Stimulated activated CD4-positive, alpha-beta T cell treated with anti-CD3 and anti-CD28 coated beads, TNF-alpha, amount 100 ng/mL, for 4 hours (primary cell): ENCODE data around the gene MCC.

Experiments
- DNase-seq, 3 experiments: peaks; one replicate each; pipeline ENCODE4 v3.0.0-alpha.2; 2020; ENCODE audit warnings: low read depth in 3 of 3

MCC gene

DNA sequence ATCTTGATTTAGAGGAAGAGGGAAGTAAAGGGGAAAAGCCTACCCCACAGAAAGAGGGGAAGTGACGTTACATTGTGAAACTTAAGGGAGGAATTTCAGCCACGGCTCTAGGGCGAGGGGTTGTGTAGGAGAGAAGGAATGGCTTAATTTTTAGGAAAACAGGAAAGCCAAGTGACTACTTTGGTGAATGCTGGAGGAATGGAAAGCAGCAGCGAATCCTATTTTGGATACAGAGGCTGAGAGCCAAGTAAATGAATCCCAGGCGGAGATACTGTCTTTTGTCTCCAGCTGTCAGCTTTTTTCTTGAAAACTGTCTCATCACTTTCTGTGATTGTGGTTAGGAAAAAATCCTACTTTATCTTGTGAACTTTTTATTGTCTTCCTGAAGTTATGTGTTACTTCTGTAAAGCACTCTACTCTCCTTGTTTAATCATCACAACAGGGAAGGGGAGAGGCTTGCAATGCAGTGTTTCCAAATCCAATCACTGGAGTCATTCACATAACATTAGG is 241.8 kb downstream of the MCC start:
- no peak for DNase-seq

DNA sequence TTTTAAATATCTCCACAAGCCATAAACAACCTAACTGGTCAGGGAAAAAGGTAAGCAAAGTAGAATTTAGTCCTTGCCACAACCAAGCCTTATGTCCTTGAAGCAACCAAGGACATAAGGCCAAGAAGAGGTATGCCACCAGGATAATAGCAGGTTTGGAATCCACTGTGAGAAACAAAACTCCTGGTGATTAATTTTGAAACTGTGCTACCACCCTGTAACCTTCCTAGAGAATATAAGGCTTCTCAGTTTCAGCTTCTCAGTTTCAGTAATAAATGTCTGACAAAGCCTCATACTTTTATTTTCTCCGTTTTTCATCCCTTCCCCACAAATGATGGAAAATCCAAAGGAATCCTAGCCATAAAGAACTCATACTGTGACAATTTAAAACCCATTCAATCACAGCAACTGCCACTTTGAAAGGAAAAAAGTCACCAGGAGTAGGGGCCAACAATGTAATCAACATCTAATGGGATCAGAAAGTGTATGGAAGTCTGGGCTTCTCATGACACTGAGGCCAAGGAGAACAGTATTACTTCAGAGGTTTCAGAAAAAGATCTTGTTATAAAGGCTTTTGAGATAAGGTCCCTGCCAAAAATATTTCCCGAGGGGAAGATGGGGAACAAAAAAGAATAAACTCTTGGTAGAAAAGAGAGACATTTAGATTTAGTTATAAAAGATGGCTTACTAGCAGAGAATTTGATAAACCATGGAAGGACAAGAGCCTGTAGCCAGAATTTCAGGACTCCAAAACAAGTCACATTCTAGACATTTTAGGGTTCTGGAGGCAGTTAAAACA is 242.6 kb downstream of the MCC start:
- DNase-seq = no peak

DNA sequence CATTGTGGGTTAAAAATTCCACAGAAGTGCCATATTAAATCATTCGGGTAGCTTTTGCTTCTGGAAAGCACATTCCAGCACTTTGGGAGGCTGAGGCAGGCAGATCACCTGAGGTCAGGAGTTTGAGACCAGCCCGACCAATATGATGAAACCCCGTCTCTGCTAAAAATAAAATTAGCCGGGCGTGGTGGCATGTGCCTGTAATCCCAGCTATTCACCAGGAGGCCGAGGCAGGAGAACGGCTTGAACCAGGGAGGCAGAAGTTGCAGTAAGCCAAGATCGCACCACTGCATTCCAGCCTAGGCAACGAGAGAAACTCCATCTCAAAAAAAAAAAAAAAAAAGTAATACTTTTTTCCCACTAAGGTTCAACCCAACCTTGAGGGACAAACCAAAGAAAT is 243.3 kb downstream of the MCC start:
- no peak for DNase-seq

DNA sequence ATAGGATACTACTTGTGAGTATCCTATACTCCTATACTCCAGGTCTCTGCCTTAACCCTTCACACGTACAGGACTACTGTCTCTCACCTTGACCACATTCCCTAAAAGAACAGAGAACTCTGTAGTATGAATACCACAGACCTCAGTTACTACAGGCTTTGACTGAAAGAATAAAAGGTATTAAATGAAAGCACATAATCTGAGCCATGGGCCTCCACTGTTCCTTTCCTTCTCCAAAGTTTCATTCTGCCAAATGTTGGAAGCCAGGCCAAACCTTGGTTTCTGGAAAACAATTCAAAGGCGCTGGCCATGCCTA is 244.9 kb downstream of the MCC start:
- DNase-seq = no peak

DNA sequence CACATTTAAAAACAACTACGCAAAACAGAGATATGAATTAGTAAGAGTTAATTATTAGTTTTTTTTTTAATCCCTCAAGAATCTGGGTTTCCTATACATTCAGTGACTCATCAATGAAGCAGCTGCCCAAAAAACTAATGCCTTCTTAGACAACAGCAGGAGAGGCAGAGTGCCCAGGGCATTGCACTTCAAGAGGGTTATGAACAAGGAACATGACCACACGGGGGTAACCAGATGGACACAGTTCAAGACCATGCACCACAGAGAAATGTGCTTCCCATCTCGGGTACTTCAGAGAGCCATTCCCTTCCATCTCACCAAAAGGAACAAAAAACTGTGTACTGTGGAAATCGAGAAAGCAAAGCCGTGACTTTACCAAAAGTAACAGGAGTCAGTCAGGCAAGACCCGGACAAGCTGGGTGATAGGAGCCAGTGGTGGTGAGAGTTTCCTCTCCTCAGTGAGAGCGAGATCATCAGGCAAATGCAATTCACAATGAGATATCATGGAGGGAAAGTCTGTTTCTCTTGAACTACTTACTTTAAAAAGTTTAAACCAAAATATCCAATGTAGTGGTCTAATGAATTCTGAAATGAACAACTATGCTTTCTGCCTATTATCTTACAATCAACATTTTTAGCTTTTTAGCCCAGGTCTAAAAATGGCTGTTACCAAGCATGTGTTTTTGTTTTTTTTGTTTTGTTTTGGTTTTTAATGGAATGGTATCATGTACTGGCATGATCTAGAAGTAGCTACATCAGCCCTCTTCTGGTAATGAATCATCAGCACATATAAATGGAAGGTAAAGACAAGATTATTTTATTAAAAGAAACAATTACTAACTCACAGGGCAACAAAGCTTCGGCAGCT is 245.5 kb downstream of the MCC start:
- no peak for DNase-seq

DNA sequence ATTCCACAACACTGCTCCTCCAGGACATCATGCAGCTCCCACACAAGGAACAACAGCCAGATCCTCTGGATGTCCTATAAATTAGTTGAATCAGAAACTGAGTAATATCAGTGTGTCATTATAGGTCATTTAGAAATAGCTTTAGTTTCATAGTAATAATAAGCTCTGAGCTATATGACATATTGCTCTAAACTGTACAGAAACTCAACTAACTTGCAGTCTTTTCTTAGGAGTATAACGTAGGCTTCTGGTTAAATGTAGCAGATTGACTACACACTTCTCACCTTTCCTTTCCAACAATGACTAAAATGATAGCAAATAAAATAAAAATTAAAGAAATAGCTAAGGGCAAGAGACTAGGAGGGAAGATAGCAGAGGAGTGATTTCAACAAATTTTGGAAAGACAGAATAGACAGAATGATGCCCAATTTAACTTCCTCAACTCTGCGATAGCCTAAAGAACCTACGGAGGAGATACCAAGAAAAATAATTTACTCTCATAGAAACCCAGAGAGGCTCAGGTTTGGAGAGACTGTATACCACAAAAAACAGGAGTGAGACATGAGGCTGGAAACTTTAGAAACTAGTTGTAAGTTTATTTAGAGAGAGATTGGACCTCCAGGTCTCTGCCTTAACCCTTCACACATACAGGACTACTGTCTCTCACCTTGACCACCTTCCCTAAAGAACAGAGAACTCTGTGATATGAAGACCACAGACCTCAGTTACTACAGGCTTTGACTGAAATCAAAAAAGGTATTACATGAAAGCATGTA is 247.1 kb downstream of the MCC start:
- DNase-seq = no peak

DNA sequence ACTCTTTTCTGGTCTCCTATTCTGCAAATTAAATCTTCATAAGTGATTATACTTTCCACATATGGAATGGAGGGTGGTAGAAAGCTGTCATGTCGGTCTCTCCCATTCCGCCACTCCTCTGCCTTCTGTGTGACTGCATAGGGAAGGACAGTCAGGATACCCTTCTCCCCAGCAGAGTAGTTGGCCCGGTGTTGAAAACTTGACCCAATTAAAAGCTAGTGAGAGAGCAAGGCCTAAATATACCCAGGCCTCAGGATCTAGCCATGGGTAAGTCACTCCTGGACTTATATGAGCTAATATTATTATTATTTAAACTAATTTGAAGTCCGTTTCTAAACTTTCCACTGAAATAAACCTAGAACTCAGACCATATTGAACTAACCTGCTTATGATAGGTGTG is 248.2 kb downstream of the MCC start:
- DNase-seq = no peak

DNA sequence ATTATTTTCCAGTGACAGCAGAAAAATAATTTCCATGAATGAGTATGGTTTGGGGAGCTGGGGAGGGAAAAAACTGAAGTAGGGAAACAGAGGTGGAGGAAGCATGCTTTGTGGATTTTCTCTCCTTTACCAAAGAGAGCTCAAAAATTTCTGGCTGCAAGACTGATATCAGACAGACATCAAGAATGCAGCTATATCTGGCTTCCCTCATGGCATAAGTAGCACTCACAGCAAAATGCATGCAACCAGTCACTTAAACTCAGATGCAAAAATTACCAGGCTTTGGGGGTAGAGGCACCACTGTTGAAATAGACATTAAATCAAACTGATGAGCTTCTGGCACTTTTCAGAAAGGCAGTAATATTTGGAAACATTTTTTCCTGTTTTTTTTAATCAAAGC is 250.4 kb downstream of the MCC start:
- DNase-seq = no peak

DNA sequence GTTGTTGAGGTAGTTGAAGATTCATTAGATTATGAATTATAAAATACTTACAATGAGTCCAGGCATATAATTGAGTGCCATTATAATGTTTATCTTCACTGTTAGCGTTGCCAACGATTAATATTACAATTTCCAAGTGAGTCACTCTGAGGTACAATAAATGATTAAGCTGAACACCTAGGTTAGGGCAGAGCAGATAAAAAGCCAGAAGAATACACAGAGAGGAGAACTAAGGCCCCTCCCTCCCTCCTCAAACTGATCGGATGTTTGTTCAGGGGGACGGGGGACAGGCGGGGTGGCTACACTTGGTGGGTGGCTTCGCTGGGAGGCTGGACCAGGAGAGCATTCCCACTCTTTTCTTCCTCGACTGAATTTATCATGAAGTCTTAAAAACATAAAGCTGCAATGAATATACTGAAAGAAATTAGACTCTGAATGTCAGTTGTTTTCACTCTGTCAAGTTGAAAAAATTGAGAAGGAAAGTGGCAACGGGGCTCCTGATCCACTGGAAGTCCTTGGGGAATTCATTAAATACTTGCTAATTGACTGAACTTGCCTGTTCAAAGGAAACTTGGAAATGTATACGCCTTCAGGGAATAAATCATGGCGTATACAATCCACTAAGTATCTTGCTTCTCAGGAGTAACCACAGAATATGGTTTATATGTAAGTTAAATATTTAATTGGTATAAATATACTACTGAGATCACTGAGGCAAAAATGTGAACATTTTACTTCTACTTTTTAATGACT is 251.5 kb downstream of the MCC start:
- DNase-seq = no peak

DNA sequence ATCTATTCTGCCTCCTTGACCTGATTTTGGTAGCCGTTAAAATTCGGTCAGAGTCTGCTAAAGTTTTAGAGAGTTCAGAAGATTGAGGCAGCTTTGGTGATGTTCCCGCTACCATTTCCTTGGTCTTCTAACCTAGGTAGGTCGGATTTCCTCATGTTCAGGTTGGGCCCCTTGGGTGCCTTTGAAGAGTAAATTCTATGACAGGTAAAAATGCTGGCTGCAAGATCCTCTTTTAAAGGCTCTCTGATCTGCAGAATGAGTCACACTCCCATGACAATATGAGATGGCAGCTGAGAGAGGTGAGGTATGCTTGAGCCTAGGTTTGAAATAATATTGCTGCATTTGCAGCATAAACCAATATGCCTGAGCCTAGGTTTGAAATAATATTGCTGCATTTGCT is 252.4 kb downstream of the MCC start:
- DNase-seq = no peak

DNA sequence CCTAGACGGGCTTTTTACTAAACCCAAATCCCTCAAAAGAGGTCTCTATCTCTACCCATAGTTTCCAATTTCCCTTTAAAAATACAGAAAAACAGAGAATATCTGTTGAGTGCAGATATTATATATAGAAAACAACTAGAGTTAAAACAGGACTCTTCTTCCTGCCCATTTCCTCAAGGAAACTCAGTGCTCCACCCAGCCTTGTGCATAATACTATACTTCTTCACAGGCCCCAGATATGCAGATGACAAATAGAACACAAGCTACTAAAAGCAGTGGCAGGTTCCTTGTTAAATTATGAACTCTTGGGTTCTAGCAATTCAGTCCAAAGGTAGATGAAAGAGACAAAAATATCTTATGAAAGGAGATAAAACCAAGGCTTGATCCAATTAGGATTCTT is 253.7 kb downstream of the MCC start:
- DNase-seq = no peak

DNA sequence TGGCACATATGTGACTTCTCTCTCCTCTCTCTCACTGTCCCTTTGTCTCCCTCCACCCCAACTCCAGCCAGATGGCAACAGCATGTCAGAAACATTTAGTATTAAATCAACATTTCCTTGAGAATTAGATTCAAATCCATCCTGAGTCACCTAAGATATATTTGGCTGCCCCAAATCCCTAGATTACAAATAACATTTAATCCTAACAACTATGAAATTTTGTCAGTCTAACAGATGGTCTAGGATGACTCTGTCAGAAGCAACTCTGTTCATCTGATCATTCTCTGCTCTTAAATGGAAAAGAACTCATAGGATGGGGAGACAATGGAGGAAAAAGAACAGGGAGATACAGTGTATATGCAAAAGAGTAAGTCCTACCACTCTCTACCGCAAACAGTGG is 254.6 kb downstream of the MCC start:
- no peak for DNase-seq

DNA sequence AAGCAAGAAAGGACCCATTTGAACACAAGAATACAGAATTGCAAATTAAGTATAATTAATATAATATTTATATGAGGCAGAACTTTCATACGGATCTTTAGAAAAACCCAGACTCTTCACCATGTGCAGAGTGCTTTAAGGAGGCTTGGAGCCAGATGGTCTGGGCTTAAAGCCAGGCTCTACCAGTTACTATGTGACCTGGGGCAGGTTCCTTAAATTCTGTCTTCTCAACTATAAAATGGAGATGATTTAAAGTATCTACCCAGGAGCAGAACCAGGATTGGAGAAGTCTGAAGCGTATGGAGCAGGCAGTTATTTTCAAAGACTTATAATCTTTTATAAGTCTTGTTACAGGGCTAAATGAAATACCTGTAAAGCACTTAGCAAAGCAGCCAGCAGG is 255.6 kb downstream of the MCC start:
- no peak for DNase-seq

DNA sequence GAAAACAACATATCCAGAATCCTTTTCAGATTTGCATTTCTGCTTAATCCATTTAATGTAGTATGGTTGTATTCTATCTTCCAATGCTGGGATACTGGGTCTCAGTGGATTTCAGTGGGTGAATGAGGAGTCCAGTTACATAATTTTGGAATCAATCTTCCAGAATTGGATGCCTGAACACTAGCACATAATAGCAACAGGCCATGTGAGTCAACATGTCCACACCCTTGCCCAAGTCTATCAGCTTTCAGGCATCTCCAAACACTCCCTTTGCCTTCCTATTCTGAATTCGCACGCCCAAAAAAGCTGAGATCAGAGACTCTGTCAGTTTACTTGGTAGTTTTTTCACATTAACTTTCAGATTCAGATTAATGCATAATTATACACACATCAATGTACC is 256.0 kb downstream of the MCC start:
- DNase-seq = no peak

DNA sequence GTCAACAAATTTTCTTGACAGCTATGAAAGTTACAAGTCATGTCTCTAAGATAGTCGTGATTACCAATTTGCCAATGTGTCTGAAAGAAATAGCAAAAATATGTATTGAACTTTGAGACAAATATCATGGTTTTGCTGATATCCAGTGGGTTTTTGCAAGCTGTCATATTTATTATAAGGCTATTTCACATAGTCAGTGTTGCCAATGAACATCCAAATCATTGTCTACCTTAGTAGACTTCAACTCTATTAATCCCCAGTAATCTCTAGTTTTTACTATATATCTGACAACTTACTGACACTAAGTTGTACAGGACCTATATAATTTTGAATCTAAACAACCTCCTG is 256.6 kb downstream of the MCC start:
- no peak for DNase-seq

DNA sequence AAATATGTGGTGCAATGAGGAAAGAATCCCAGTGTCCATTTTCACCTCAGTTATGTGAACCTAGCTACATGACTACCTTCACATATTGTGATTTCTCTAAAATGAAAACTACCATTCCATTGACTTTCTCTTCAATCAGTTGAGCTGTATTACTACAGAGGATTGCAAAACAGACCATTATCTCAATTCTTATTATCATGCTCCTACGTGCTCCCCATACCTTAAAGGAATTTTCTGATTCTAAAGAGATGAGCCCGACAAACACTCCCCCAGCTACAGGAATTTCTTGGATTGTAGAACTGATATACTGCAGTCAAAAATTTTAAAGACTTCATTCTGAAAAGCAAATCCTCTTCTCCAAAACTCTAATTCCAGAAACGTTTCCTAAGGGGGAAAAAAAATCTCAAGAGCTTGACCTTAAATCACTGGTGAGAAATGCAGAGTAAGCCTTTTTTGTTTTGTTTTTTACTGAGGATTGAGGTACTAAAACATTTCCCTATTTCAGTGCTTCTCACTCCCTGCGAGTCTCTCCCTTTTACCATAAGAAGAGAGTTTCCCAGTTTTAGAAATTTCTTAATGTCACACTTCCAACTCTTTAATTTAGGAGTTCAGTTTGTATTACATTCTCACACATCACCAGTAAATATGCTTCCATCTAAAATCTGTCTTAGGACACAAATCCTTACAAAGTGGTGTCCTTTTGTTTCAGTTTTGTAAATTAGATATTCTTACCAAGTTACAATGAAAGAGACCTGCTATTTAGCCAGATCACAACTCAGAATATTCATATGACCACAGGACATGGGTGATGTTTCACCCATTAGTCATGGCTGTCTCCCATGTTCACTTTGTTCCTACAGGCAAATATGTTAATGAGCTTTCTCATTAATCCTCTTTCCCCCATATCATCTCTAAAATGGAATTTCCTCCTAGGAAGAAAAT is 257.3 kb downstream of the MCC start:
- DNase-seq = no peak

DNA sequence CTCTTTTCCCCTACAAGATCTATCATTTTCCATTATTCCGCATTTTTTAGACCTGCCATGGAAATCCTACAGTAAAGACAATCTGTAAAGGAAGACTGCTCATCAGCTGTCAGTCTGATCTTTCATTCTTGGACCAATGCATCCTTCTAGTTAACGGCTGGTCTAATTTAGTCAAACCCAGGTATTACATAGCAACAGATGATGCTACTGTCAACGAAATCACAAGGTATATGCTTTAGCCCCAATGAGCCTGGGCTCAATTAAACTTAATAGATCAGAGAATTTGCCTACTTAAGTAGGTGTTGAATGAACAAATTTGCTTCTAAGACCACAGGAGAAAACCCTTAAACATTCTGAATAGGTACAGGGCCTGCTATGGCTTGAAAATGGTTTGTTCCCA is 260.5 kb downstream of the MCC start:
- no peak for DNase-seq

DNA sequence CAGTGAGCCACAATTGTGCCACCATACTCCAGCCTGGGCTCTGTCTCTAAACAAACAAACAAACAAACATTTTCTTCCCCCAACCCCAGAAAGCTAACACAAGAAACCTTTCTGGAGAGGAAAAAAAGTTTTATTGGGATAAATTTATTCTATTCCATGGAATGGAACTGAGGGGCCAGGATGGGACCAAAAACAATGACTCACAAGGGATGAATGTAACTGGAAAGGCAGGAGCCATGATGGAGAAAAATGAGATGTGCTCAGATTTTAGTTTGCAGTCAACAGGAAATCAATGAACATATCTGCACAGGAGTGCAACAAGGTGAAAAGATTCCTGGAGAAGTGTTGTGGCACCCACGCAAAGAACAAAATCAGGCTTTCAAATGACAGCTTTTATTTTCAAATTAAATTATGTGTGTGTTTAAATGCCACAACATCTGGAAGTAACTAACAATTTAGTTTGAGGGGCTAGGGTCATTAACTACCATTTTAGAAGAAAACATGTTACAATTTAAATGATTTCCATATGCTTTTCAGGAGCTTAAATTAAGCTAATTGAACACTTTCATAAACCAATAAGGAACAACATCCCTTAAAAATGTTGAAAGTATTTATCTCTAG is 262.0 kb downstream of the MCC start:
- no peak for DNase-seq

DNA sequence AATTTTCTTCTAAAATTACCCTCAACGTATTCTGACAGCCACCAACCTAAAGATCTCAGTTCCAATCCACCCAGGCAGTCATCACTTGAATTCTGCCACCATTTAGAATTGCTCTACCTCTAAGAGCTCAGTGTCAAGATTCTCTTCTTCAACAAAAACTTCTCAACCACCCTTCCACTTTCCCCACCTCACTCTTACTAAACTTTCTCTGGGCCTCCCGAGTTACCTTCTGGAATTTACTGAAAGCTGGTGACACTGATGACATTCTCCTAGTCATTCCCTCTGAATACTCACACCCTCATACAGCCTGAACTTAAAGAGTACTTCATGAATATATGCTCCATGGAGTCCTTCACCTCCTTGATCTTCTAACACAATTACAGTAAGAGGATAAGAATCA is 263.0 kb downstream of the MCC start:
- DNase-seq = no peak

DNA sequence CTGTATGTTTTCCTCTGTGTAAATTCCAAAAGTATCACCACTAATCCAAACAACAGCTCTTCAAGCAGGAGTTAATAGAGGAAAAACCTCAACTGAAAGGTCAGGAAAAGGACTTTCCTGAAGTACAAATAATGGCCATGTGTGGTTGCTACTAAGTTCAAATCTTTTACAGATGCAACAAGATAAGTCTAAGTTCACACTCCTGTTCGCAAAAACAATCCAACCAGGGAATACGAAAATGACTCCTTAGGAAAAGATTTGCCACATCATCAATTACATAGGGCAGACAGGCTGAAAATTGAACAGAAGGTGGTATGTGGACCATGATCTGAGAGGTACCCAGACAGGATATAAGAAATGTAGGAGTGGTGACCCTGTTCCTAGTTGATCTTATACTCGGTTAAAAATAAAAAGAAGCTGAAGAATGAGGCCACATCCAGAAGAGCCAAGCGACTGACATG is 263.6 kb downstream of the MCC start:
- DNase-seq = no peak
